ENCODE results near the gene RPS14.
"Not testable (repeated sequence)": the region's sequence is repeated elsewhere in the genome, so short reads cannot be mapped to it uniquely, and the experiment has no call there.

RPS14 gene

DNA sequence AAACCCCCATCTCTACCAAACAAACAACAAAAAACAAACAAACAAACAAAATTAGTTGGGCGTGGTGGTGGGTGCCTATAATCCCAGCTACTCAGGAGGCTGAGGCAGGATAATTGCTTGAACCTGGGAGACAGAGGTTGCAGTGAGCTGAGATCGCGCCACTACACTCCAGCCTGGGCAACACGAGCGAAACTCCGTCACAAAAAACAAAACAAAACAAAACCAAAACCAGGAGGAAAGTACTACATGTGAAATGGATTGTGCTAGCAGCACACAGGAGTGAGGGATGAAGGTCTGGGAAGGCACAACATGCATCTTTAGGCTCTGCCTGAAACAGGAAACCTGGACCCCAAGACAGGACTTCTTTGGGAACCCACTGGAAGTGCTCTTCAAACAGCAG lies 27.0 kb upstream of the RPS14 start:
- DNase-seq = not testable (repeated sequence)

DNA sequence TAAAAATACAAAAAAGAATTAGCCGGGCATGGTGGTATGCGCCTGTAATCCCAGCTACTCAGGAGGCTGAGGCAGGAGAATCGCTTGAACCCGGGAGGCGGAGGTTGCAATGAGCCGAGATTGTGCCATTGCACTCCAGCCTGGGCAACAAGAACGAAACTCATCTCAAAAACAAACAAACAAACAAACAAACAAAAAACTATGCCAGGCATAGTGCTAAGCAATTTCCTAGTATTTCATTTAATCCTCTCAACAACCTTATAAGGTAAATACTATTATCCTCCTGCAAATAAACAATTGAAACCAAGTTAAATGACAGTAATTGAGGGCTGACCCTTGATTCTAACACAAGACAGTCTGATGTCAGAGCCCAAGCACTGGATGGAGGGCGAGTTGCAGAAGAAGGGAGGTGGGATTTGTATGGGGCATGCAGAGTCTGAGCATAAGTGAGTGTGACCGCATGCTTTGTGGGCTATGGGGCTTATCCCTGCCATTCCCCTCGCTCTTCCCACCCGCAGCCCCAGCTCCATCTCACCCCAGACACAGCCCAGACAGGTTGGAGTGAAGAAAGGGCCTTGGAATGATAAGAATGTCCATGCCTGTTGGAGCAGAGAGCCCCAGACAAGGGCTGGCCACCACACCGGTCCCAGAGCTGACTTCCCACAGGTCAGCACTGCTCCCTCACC lies 24.3 kb upstream of the RPS14 start:
- DNase-seq = peak; percentile 83

DNA sequence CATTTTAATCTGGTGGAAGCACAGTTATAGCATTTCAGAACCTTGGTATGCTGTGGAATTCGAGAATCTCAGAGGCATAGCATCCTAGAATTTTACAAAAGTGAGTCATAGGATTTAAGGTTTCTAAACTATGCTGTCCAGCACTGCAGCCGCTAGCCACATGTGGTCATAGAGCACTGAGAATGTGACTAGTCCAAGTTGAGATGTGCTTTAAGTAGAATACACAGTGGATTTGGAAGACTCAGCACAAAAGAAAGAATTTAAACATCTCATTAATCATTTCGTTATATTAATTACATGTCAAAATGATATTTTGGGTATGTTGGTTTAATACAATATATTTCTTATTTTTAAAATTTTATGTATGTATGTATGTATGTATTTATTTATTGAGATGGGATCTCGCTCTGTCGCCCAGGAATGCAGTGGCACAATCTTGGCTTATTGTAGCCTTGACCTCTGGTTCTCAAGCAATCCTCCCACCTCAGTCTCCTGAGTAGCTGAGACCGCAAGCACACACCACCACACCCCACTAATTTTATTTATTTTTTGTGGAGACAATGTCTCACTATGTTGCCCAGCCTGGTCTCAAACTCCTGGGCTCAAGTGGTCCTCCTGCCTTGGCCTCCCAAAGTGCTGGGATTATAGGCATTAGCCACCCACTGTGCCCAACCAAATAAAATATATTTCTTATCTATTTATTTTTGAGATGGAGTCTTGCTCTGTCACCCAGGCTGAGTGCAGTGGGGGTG lies 20.4 kb upstream of the RPS14 start:
- peak; percentile 99 for DNase-seq

DNA sequence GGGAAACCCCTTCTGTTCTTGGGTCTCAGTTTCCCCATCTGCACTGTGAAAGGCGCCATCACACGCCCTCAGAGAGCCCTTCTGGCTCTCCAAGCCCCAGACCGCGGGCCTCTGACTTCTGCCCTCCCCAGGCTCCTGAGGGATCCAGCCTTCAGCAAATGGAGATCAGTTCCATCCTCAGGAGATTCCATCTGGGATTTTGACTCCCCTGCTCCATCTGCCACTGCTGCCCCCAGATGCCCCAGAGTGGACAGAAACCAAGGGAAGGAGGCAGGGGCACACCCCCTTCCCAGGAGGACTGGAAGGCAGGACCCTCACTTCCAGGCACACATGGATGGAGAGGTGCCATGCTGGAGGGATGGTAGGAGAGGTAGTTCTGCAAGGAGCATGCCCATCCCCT lies 18.7 kb upstream of the RPS14 start:
- no peak for DNase-seq

- DNase-seq = no peak
Observed at GRCh38 chr5:150465927-150466326, 16.4 kb upstream of the RPS14 start.

- peak; percentile 62 for DNase-seq
Observed at GRCh38 chr5:150464554-150465012, 15.0 kb upstream of the RPS14 start.

DNA sequence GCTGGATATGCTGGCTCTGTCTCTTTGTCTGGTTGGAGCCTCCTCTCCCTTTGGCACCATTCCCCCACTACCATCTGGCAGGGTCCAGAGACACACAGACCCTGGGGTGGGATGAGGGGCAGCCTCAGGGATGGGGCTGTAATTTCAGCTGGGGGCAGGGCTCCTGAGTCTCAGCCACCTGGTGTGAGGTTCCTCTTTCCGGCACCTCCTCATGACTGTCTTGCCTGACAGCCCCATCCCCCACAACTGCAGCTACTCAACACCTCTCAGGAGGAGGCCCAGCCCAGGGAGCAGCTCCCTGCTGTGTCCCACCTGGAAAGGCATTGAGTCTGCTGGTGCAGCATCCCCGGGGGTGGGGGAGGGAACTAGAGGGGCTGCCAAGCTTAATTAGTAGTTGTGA lies 11.7 kb upstream of the RPS14 start:
- DNase-seq = no peak

- no peak for DNase-seq
Observed at GRCh38 chr5:150460781-150461180, 11.2 kb upstream of the RPS14 start.

DNA sequence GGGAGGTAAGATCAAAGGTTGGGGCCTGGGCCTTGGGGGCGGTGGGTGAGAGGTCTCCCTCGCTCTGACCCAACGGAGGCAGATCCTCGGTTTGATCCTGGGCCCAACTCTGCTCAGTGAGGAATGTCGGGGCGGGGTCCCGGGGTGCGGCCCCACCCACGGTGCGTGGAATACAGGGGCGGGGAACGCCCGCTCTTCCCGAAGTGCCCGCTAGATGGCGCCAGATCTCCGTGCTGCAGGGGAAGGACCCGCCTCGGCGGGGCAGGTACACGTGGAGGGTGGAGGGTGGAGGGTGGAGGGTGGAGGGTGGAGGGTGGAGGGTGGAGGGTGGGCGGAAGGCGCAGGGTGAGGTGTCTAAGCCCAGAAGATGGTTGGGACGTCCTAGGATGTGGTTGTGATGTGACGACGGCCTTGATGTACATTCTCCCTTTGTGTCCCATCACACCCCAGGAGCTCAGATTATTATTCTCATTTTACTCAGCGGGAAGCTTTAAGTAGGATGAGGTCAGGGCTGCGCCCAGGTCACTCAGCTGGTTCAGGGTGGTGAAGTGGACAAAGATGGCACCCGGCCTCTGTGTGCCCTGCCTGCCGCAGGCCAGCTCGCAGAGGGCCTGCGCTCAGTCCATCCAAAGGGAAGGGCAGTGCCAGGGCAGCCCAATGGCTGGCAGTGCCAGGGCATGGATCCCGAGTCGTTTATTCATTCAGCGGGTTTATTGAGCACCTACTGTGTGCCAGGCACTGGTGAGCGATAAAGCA lies 9.4 kb upstream of the RPS14 start:
- peak; percentile 67 for DNase-seq

GRCh38 chr5:150457562-150458240 lies 8.2 kb upstream of the RPS14 start:
- DNase-seq = no peak

DNA sequence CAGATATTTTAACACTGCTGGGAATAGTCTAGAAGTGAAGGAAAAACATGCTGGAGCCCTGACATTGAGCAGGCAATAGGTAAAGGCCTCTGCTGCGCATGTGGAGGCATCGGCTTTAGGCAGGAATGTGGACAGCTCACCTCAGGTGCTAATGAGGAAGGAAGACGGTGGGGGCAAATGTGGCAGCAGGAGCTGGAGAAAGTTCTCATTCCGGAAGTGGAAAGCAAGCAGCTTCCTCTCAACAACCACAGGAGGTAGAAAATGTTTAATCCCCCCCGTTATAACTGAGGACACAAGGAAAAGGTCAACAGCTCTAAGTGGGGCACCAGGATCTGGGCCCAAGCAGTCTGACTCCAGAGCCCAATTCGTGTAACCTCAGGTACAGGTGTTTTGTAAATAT lies 7.6 kb upstream of the RPS14 start:
- no peak for DNase-seq

DNA sequence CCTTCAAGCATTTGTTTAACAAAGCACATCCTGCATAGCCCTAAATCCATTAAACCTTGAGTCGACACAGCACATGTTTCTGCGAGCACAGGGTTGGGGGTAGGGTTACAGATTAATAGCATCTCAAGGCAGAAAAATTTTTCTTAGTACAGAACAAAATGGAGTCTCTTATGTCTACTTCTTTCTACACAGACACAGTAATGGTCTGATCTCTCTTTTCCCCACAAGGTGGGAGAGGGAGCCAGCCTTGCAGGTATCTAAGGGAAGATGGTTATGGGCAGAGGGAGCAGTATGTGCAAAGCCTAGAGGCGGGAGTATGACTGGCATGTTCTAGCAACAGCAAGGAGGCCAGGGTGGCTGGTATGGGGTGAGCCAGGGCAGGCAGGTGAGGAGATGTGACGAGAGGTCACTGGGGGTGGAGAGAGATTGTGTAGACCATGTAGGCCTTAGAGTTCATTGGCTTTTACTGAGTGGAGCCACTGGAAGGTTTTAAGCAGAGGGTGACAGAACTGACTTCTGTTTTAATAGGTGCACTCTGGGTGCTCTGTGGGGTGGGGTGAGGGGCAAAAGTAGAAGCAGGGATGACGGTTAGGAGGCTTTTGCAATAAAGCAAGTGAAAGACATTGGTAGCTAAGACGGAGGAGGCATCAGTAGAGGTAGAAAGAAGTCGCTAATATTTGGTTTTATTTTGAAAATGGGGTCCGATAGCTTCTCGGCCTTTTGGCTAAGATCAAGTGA lies 5.1 kb upstream of the RPS14 start:
- no peak for DNase-seq

DNA sequence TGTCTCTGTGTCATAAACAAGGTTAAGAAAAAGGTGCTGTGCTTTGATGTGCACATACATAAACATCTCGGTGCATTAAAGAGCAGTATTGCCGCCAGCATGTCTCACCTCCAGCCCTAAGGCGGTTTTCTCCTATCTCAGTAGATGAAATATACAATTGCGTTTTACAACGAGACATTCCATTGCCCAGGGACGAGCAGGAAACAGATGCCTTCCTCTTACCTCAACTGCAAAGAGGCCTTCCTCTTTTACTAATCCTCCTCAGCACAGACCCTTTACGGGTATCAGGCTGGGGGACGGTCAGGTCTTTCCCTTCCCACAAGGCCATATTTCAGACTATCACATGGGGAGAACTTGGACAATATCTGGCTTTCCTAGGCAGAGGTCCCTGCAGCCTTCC lies 4.5 kb upstream of the RPS14 start:
- not testable (repeated sequence) for DNase-seq

- no peak for DNase-seq
Observed at GRCh38 chr5:150452914-150453313, 3.4 kb upstream of the RPS14 start.

DNA sequence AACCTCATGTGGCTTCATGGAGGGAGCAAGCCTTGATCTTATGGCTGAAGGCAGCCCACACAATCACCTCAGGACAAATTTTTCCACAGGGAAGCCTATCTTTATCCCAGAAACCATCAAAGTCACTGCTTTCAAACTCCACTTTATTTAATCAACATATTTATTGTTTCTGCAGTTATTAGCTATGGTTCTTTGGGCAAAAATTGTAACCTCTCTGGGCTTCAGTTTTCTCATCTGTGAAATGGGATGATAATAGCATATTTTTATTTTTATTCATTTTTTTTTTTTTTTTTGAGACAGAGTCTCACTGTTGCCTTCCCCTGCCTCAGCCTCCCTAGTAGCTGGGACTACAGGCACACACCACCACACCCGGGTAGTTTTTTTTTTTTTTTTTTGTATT lies 2.1 kb upstream of the RPS14 start:
- DNase-seq = no peak

- DNase-seq = no peak
Observed at GRCh38 chr5:150448952-150449516, 505 bp downstream of the RPS14 start.

DNA sequence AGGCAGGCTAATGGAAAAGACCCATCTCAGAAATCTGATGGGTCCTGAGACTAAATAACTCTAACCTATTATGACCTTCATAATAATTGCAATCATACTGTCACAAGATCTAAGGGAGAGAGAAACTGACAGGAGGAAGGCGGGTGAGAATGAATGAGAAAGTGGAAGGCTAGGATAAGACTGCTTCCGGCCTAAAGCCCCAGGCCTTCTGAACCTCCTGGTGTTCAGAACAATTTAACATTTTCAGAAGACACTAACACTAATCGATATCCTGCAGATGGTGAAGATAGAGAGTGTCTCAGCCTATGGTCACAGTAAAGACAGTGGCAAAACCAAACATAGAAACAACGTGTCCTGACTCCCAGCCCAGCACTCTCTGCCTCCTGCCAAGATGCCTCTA lies 1.2 kb downstream of the RPS14 start:
- DNase-seq = no peak

DNA sequence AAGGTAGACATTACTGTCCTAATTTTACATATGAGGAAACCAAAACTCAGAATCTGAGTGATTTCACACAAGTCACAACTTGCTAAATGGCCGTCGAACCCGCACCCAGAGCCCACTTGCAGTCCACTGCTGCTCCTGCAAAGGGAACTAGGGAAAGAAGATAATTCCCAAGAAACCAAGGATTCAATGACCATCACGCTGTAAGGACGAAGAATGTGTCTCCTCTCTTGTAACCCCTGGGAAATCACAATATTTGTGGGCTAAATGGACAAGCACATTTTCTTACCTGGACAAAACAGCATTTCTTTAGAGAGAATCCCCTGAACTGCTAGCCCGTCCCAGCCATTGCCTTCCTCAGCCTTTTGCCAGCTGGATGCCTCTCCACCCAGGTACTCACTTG lies 2.4 kb downstream of the RPS14 start:
- no peak for DNase-seq

DNA sequence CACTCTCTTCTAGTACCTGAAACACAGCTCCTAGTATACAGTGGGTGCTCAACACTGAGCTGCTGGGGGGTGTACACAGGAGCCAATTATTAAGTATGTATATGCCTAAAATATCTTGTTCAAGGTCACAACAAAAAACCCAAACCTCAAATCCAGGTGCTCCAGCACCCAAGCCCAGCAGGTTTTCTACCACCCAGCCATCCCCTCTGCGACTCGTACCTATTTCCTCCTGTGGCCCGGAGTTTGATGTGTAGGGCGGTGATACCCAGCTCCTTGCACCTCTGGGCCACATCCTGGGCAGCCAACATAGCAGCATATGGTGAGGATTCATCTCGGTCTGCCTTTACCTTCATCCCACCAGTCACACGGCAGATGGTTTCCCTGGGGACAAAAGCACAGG lies 3.0 kb downstream of the RPS14 start:
- DNase-seq = no peak

DNA sequence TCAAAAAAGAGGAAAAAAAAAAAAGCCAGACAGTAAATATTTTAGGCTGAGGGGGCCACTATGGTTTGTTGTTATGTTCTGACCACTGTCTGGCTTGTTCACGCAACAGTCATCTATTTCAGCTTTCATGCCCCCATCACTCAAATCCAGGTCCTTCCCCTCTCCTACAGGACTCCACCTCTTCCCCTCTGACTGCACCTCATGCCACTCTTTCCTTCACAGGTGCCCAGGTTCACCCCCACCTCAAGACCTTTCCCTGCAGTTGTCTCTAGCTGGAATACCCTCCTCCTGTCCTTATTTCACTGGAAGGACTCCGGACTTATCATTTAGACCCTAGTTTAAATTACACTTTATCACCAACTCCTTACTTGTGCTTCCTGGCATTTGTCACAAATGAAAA lies 3.5 kb downstream of the RPS14 start:
- DNase-seq = no peak

DNA sequence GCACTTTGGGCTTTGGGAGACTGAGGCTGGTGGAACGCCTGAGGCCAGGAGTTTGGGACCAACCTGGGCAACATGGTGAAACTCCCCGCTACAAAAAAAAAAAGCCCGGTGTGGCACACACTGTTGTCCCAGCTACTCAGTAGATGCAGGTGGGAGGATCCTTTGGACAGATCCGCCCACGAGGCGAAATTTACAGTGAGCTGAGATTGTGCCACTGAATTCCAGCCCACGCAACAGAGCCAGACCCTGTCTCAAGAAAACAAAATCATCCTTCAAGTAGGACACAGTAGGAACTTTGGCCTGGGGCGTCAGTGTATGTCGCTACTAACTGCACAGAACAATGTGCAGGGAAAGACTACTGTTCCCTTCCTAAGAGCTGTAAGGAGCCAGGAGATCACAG lies 4.8 kb downstream of the RPS14 start:
- DNase-seq = no peak
